GM12801 (cell line): ENCODE data around the gene SYNDIG1.

ENCODE experiments used
- CTCF ChIP-seq: IDR thresholded peaks from one replicate; pipeline ENCODE4 v1.5.1; 2011; ENCODE audit warnings: control low read depth; ENCODE audit not compliant: insufficient read length; ENCODE audit errors: extremely low read depth

The SYNDIG1 gene

GRCh38 chr20:24651976-24652345 lies 182.5 kb downstream of the SYNDIG1 start:
- no peak for TF ChIP-seq CTCF

GRCh38 chr20:24653306-24653705 lies 183.9 kb downstream of the SYNDIG1 start:
- TF ChIP-seq CTCF, result no peak

GRCh38 chr20:24654425-24654824 lies 185.0 kb downstream of the SYNDIG1 start:
- TF ChIP-seq CTCF, result no peak

- TF ChIP-seq CTCF, result no peak
Measured at GRCh38 chr20:24656391-24656790, 187.0 kb downstream of the SYNDIG1 start.

- TF ChIP-seq CTCF, result no peak
Measured at GRCh38 chr20:24657196-24657595, 187.8 kb downstream of the SYNDIG1 start.

- TF ChIP-seq CTCF, result no peak
Measured at GRCh38 chr20:24657878-24658620, 188.6 kb downstream of the SYNDIG1 start.

GRCh38 chr20:24658920-24659660 lies 189.7 kb downstream of the SYNDIG1 start:
- TF ChIP-seq CTCF, result no peak
